ENCODE results near the gene SLC17A3.

The SLC17A3 gene

DNA sequence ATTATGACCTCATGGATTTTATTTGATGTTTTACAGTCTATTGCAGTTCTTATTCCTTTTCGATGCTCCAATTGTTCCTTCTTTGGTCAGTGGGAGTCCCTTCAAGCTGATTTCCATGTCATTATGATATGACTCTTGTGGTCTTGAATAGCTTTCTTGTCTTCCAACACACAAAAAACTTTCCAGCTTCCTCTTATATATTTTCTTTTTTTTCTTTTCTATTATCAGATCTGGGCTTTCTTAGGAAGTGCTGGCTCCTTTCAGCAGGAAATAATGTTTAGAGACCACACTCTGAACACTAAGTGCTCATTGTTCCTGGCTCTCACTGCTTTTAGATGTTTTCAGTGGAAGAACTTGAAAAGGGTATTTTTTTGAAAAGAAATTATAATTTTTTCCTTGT is 39.1 kb downstream of the SLC17A3 start:
- no peak for DNase-seq

DNA sequence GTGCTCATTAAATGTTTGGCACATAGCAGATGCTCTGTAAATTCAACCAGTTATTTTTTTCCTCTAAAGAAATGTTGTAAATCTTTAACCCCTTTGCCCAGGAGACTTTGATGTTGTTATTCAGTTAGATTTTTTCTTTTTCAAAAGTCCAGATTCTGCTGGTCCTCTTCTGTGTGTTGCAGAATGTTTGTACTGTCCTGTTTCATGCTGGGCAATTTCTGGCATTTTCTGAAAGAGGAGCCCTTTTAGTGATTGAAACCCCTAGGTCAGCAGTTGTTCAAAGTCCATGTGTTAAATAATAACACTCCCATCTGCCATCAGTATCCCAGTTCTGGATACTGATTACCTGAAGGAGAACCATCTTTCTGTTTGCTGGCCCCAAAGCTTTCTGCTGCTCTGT is 40.9 kb downstream of the SLC17A3 start:
- DNase-seq, result no peak

DNA sequence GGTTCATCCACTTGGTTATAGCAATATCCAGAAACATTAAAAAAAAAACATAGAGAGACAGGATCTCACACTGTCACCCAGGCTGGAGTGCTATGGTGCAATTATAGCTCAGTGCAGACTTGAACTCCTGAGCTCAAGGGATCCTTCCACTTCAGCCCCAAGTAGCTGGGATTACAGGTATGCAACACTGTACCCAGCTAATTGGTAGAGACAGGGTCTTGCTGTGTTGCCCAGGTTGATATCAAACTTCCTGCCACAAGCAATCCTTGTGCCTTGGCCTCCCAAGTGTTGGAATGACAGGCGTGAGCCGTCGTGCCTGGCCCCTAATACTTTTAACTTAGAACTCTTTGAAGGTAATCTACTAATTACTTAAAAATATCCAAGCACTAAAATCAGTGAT is 41.4 kb downstream of the SLC17A3 start:
- DNase-seq, result no peak

DNA sequence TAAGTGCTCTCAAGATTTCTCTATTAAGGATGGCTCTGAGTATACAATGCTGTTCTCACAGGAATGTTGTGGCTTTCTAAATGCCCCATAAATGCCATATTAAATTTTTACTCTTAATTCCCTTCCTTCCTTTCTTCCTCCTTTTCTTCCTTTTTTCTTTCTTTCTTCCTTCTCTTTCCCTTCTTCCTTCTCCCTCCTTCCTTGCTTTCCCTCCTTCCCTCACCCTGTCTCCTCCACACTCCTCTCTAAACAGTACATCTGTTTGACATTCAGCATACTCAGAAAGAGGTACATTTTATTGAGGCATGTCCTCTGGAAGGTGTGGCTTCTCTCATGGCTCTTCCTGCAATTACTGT is 41.8 kb downstream of the SLC17A3 start:
- DNase-seq, result no peak

DNA sequence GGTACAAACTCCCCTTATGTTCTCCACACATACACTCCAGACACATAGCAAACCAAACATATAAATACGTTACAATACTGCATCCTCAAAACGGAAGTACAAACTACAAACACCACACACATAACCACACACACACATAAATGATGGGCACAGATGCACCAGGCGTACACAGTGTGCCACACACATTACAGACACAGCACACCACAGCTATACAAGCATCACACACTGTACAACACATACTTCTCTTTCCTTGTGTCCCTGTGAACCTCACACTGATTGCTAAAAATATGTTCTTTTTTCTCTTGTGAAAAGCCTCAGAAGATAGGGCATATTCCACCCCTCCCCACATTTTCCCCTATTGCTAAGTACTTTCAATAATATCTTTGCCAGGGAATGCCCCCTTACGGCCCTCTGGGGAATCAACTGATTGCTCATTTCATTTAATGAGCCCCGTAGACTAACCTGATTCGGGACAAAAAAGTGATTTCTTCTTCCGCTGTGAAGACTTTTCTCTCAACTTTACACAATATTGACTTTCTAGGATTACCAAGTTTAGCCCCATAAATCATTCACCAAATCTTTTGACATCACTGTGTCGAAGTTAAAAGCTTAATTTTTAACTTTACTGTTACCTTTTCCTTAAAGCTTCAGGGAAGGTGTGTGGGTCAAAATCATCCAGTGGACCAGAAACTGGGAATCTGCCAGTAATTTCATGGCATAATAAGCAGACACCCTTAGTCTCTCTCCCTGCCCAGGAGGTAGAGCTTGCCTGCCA is 42.3 kb downstream of the SLC17A3 start, which contains the start of gene SLC17A1:
SLC17A1 (minus strand) TSS at position 521 of the 775 bp plus-strand sequence. CDS start 1,495 bp downstream, outside the sequence.
- DNase-seq, result no peak

DNA sequence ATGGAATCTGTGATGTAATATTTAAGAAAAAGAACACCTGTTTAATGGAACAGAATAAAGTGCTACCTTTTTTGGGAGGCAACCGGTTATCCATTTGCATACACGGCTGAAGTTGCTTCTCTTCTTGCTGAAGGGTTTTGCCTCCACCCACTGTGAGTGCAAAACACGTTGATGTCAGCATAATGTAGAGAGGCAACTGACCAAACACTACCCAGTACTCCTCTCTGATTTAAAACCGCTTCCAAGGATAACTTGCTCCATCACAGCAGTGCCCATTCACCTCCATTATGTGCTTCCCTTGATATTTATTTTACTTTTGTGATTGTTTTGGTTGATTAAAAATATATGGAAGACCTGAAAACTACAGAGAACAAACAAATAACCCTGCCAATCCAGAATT is 43.6 kb downstream of the SLC17A3 start:
- no peak for DNase-seq

DNA sequence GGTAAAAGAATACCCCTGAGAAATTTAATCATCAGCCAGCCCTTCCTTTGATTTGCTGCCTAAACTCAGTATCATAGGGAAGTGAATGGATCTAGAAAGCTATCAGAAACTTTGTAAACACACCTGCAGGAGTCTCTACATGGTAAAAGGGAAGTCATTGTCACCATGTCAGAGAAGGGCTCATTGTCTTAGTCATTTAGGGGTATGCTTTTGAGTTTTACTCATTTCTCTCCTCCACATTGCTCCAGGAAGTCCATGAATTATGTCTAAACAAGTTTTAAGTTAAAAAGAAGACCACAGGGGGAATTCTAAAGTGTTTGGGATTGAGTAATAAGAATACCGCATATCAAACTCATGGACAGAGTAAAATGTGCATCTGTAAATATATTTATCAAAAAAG is 44.7 kb downstream of the SLC17A3 start:
- DNase-seq, result no peak

DNA sequence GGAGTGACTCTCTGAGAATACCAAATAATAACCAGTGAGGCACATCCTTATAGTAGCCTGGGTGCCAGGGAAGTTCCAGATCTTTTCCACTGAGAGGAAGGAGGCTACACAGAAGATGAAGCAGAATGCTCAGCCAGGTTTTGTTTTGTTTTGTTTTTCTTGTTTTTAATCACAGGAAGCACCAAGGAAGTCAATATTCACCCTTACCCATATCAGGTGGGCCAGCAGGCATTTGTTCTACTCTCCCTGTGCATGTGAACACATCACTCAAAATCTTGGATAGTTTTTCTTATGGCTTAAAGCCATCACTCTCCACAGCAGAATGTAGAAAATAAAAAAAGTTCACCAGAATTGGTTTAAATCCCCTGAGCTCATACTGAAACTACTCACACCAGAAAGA is 52.7 kb downstream of the SLC17A3 start:
- DNase-seq, result no peak

DNA sequence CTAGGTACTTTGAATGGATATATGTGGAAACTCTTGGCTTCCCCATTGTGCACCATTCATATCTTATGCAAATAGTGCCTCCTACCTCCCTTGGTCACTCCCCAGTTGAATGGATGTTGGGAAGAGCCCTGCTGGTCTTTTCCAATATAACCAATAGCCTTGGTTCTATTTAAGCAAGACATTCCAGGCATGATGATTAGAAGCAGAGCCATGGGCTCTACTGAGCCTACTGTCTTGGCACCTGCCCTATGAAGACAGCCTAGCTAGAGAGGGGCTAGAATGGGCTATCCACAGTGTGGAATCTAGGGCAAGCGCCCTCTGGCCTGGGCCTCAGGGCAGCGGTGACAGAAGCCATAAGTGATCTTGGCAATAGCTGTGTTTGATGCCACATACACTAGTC is 57.8 kb downstream of the SLC17A3 start:
- no peak for DNase-seq

DNA sequence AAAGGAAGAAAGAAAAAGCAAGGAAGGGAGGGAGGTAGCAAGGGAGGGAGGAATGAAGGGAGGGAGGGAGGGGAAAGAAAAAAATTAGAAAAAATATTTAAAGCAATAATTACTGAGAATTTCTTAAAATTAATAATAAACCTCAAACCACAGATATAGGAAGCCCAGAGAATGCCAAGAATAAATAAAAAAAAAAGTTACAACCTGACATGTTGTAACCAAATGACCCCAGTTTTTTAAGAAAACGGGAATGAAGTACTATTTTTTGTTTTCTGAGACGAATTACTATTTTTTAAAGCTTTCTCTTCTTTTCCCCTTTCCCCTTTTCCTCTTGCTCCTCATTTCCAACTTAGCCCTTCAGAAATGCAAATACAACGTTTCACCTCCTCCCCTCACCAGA is 58.8 kb downstream of the SLC17A3 start:
- DNase-seq, result no peak

DNA sequence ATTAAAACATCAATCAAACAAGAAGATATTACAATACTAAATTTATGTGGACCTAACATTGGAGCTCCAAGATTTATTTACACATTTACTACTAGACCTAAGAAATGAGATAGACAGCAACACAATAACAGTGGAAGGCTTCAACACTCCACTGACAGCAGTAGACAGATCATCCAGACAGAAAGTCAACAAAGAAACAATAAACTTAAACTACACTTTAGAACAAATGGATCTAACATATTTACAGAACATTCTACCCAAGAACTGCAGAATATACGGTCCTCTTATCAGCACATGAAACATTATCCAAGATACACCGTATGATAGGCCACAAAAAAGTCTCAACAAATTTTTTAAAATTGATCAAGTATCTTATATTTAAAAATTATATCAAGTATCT is 69.2 kb downstream of the SLC17A3 start:
- no peak for DNase-seq

DNA sequence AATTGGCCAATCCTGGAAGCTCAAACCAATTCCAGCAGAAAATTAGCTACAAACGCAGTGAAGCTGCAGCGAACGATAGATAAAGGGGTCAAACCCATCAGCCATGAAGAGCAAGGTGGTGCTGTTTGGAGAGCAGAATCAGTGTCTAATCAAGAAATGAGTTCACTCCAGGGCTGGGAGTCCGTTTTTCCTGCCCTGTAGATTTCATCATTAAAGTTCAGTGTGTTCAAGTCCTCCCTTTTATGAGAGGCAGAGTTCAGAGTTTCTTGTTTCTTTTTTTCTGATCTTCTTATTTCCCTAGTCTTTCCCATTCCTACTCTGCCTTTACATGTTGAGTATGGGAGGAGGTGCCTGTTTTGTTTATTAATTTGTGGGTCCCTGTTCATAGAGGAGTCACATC is 72.6 kb downstream of the SLC17A3 start:
- DNase-seq, result no peak
